K562 (cell line): Measurements from ENCODE around the gene RNF224. TPM values are rescaled to one million over a fixed set of nuclear protein-coding genes. Genes with fewer than 3 reads are reported as not detected.

Experiments used
- CHD1 ChIP-seq: fragments of 200-600 bp; sonication (generic); IDR thresholded peaks from one replicate; pipeline ENCODE4 v1.6.1; 2012; ENCODE audit warnings: mild to moderate bottlenecking, moderate library complexity, low read length, inconsistent platforms
- EP400 ChIP-seq: fragments of 450-650 bp; IDR thresholded peaks from 2 replicates; pipeline ENCODE4 v1.6.1; 2017; ENCODE audit warnings: antibody characterized with exemption, mild to moderate bottlenecking, moderate library complexity
- GATAD2B ChIP-seq: fragments of 450-650 bp; IDR thresholded peaks from 2 replicates; pipeline ENCODE4 v1.6.1; 2017; ENCODE audit warnings: mild to moderate bottlenecking, borderline replicate concordance
- NFIX ChIP-seq: fragments of 250-450 bp; sonication (Bioruptor Pico); IDR thresholded peaks from 2 replicates; pipeline ENCODE4 v1.4.0; 2020; ENCODE audit warnings: low read depth, mild to moderate bottlenecking, moderate library complexity
- NR2C2 ChIP-seq, 2 experiments: fragments of 200-800 bp in 1 of 2; sonication (Bioruptor generic) in 1 of 2; sonication (generic) in 1 of 2; formaldehyde crosslinking in 1 of 2; IDR thresholded peaks; 2 replicates each; pipeline versions ENCODE4 v1.6.1 to v1.8.0; 2016 to 2022; ENCODE audit warnings: mild to moderate bottlenecking in 1 of 2, missing compliant biosample characterization in 1 of 2, missing genetic modification characterization in 1 of 2, missing genetic modification reagents in 1 of 2
- REST ChIP-seq, 2 experiments: fragments of 450-650 bp; formaldehyde crosslinking in 1 of 2; IDR thresholded peaks; 2 replicates each; pipeline versions ENCODE4 v1.4.0 to v1.6.1; 2014 to 2020; ENCODE audit warnings: mild to moderate bottlenecking in 2 of 2, borderline replicate concordance in 1 of 2, low read depth in 1 of 2
- RFX5 ChIP-seq: IDR thresholded peaks from 2 replicates; pipeline ENCODE4 v1.6.1; 2011; ENCODE audit warnings: low read depth, mild to moderate bottlenecking, improper control_type of control experiment, low read length
- SNRNP70 ChIP-seq: fragments of 200-400 bp; formaldehyde crosslinking; optimal IDR thresholded peaks from 2 replicates; pipeline ENCODE3; 2017; ENCODE audit warnings: low read depth, low read length
- TAF1 ChIP-seq: IDR thresholded peaks from 2 replicates; pipeline ENCODE4 v1.6.1; 2011; ENCODE audit warnings: mild to moderate bottlenecking, low read length, moderate library complexity; ENCODE audit not compliant: insufficient read depth, control insufficient read depth, severe bottlenecking; ENCODE audit errors: extremely low read depth
- TBL1XR1 ChIP-seq, 2 experiments: IDR thresholded peaks; 2 replicates each; pipeline ENCODE4 v1.6.1; 2012; ENCODE audit warnings: improper control_type of control experiment in 2 of 2, low read length in 2 of 2, mild to moderate bottlenecking in 1 of 2
- TOE1 ChIP-seq, 2 experiments: fragments of 450-650 bp in 1 of 2; sonication (generic) in 1 of 2; formaldehyde crosslinking in 1 of 2; IDR thresholded peaks; 2 replicates each; pipeline versions ENCODE4 v1.7.1 to v1.8.0; 2016 to 2022; ENCODE audit warnings: borderline replicate concordance in 2 of 2, mild to moderate bottlenecking in 2 of 2, antibody characterized with exemption in 1 of 2, inconsistent platforms in 1 of 2, low read depth in 1 of 2, missing genetic modification reagents in 1 of 2, moderate library complexity in 1 of 2
- U2AF2 ChIP-seq: fragments of 200-400 bp; formaldehyde crosslinking; optimal IDR thresholded peaks from 2 replicates; pipeline ENCODE3; 2017; ENCODE audit warnings: low read depth, mild to moderate bottlenecking, low read length
- ZFPM2 ChIP-seq: fragments of 250-450 bp; sonication (Bioruptor Pico); IDR thresholded peaks from 2 replicates; pipeline ENCODE4 v1.5.1; 2022; ENCODE audit warnings: mild to moderate bottlenecking
- ZNF224 ChIP-seq: sonication (generic); formaldehyde crosslinking; IDR thresholded peaks from 2 replicates; pipeline ENCODE4 v1.8.0; 2022; ENCODE audit warnings: mild to moderate bottlenecking, missing genetic modification reagents
- ZNF830 ChIP-seq: fragments of 250-450 bp; sonication (Bioruptor Pico); IDR thresholded peaks from 2 replicates; pipeline ENCODE4 v1.5.0; 2021; ENCODE audit warnings: mild to moderate bottlenecking
- polyA plus RNA-seq, 8 experiments: library from polyadenylated mRNA; depleted of rRNA in 4 of 8; stranded (reverse) in 5 of 8; unstranded in 3 of 8; fragments of >200 nt; fragmentation: Nextera tagmentation in 2 of 8; fragmentation: Illumina TruSeq in 1 of 8; extraction: Ambion mirVana in 2 of 8; extraction: Trizol in 1 of 8; gene quantifications; 2 replicates each; pipeline versions ENCODE4 v1.2.1 to v1.2.3, GENCODE V29; 2011 to 2014; ENCODE audit warnings: inconsistent platforms in 1 of 8, missing spikeins in 1 of 8
- total RNA-seq, 7 experiments: library from RNA; depleted of rRNA in 6 of 7; stranded (reverse); fragments of >200 nt in 6 of 7; fragmentation: Illumina TruSeq in 2 of 7; extraction: Trizol in 2 of 7; gene quantifications; 2 replicates each; pipeline versions ENCODE4 v1.2.1 to v1.2.3, GENCODE V29; 2011 to 2021; ENCODE audit warnings: low replicate concordance in 1 of 7
- TF ChIP-seq, protein P1 (sequence below): fragments of 450-650 bp; IDR thresholded peaks from 2 replicates; pipeline ENCODE4 v1.6.1; 2016

Gene RNF224
- total and polyA plus RNA-seq, 9 of the 15 experiments (the other 6 are each of a cell fraction or from before 2014, with no cell fraction given), result not detected

DNA sequence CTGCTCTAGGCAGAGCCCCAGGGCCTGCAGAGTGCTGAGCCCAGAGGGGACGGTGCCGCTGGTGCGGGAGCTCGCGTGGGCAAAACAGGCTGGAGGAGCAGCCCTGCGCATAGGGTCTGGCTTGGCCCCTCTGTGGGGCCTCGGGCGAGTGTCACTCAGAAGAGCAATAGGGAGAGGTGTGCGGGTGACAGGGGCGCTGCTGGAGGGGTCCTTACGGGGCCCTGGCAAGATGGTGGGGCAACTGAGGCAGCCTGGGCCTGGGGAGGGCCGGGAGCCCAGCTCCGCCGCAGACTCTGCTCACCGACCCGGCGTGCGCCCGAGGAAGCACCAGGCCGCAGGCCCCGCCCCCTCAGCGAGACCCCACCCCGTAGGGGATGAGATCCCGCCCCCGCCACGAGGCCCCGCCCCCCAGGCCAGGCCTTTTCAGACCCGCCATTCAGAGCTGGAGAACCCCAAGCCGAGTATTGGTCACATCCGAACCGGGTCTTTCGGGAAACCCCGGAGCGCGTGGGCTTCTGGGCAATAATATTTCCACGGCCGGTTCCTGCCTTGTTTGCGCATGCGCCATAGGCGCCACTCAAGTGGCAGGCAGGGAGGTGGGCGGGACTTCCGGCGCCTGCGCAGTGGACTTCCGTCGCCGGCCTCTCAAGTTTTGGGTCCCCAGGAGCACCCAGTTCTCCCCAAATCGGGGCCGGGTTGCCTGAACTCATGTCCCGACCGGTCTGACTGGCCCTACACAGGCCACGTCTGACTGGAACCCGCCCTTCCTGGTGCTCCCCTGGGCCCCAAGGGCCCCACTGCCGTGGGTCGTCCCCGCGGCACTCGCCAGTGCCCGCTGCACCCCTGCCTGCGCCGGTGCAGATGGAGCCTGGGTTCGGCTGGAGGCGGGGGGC, 4.0 kb upstream of the RNF224 start (continued):
- TF ChIP-seq REST (IDR thresholded peaks at IDR 0.05; ENCODE audit: borderline replicate concordance), result no peak
- TF ChIP-seq REST (CRISPR knock-in tag; IDR thresholded peaks at IDR 0.05; ENCODE audit: low read depth), result peak; percentile 68; the same call in 1 of the 2 replicates
- TF ChIP-seq GATAD2B, result no peak
- 0 out of 2 replicates have a peak, but pooled peaks have one; percentile 16 for TF ChIP-seq ZNF830 (CRISPR knock-in tag)
- TF ChIP-seq, protein P1, sequence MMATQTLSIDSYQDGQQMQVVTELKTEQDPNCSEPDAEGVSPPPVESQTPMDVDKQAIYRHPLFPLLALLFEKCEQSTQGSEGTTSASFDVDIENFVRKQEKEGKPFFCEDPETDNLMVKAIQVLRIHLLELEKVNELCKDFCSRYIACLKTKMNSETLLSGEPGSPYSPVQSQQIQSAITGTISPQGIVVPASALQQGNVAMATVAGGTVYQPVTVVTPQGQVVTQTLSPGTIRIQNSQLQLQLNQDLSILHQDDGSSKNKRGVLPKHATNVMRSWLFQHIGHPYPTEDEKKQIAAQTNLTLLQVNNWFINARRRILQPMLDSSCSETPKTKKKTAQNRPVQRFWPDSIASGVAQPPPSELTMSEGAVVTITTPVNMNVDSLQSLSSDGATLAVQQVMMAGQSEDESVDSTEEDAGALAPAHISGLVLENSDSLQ, result peak; percentile 94
- TF ChIP-seq ZNF224 (CRISPR knock-in tag), result no peak
- TF ChIP-seq EP400, result peak; percentile 67; the same call in 1 of the 2 replicates
- peak in 1 of 2 experiments; percentile 25; a peak in 2 of 4 replicates for TF ChIP-seq TBL1XR1 (IDR thresholded peaks at IDR 0.05; ENCODE audit: low read length in 2 of 2)
- no peak for TF ChIP-seq SNRNP70
- TF ChIP-seq NFIX (CRISPR knock-in tag), result no peak
- TF ChIP-seq RFX5, result 0 out of 2 replicates have a peak, but pooled peaks have one; percentile 59
- peak; percentile 62 for TF ChIP-seq TAF1
- TF ChIP-seq TOE1 (IDR thresholded peaks at IDR 0.05; ENCODE audit: borderline replicate concordance), result peak; percentile 56; the same call in 1 of the 2 replicates
- TF ChIP-seq TOE1 (CRISPR knock-in tag; IDR thresholded peaks at IDR 0.05; ENCODE audit: borderline replicate concordance, low read depth), result no peak
- no peak for TF ChIP-seq NR2C2 (CRISPR knock-in tag; IDR thresholded peaks at IDR 0.05)
- peak; percentile 42; the same call in 1 of the 2 replicates for TF ChIP-seq NR2C2 (tag; IDR thresholded peaks at IDR 0.05)
- peak; percentile 64 for TF ChIP-seq CHD1
- TF ChIP-seq ZFPM2, result 0 out of 2 replicates have a peak, but pooled peaks have one; percentile 31
- TF ChIP-seq U2AF2, result no peak
